HepG2 (cell line): Measurements from ENCODE around the gene ADIPOR2. TPM values are rescaled to one million over a fixed set of nuclear protein-coding genes. Genes with fewer than 3 reads are reported as not detected.

Source experiments
- ARID2 ChIP-seq: sonication (generic); formaldehyde crosslinking; IDR thresholded peaks from 2 replicates; pipeline ENCODE4 v1.8.1; 2022; ENCODE audit warnings: mild to moderate bottlenecking, missing genetic modification reagents, borderline replicate concordance
- BCL6 ChIP-seq: IDR thresholded peaks from 2 replicates; pipeline ENCODE4 v1.6.1; 2016; ENCODE audit warnings: missing genetic modification reagents, missing compliant biosample characterization
- GTF3A ChIP-seq: sonication (generic); formaldehyde crosslinking; conservative IDR thresholded peaks from 2 replicates; pipeline ENCODE4 v1.4.0; 2020; ENCODE audit warnings: mild to moderate bottlenecking, missing genetic modification reagents
- HMGXB3 ChIP-seq: sonication (generic); formaldehyde crosslinking; IDR thresholded peaks from 2 replicates; pipeline ENCODE4 v1.4.0; 2020; ENCODE audit warnings: missing genetic modification reagents, borderline replicate concordance
- LBX2 ChIP-seq: sonication (generic); formaldehyde crosslinking; IDR thresholded peaks from 2 replicates; pipeline ENCODE4 v1.5.0; 2020; ENCODE audit warnings: missing genetic modification reagents, mild to moderate bottlenecking, borderline replicate concordance
- MAF1 ChIP-seq: sonication (generic); formaldehyde crosslinking; IDR thresholded peaks from 2 replicates; pipeline ENCODE4 v1.5.0; 2020; ENCODE audit warnings: missing genetic modification reagents, borderline replicate concordance
- MED1 ChIP-seq: sonication (generic); formaldehyde crosslinking; IDR thresholded peaks from 2 replicates; pipeline ENCODE4 v1.4.0; 2020; ENCODE audit warnings: missing genetic modification reagents
- POLR2G ChIP-seq: fragments of 200-400 bp; formaldehyde crosslinking; IDR thresholded peaks from 2 replicates; pipeline ENCODE4 v1.6.1; 2018; ENCODE audit warnings: mild to moderate bottlenecking, low read depth, low read length, moderate library complexity
- RFX5 ChIP-seq: IDR thresholded peaks from 2 replicates; pipeline ENCODE4 v1.6.1; 2011; ENCODE audit warnings: low read depth, low read length, improper control_type of control experiment
- SAFB2 ChIP-seq: sonication (generic); formaldehyde crosslinking; IDR thresholded peaks from 2 replicates; pipeline ENCODE4 v1.5.1; 2020; ENCODE audit warnings: missing genetic modification reagents, low read depth, mild to moderate bottlenecking, borderline replicate concordance
- TFDP2 ChIP-seq: sonication (generic); formaldehyde crosslinking; IDR thresholded peaks from 2 replicates; pipeline ENCODE4 v1.4.0; 2020; ENCODE audit warnings: missing genetic modification reagents
- ZNF280D ChIP-seq: sonication (generic); formaldehyde crosslinking; IDR thresholded peaks from 2 replicates; pipeline ENCODE4 v1.5.1; 2020; ENCODE audit warnings: mild to moderate bottlenecking, missing genetic modification reagents
- ZNF557 ChIP-seq: sonication (generic); formaldehyde crosslinking; IDR thresholded peaks from 2 replicates; pipeline ENCODE4 v1.4.0; 2020; ENCODE audit warnings: missing genetic modification reagents
- ZNF558 ChIP-seq: sonication (generic); formaldehyde crosslinking; IDR thresholded peaks from 2 replicates; pipeline ENCODE4 v1.9.0; 2022; ENCODE audit warnings: mild to moderate bottlenecking, missing genetic modification reagents, borderline replicate concordance
- ZNF562 ChIP-seq: sonication (generic); formaldehyde crosslinking; IDR thresholded peaks from 2 replicates; pipeline ENCODE4 v1.8.0; 2022; ENCODE audit warnings: missing genetic modification reagents, borderline replicate concordance
- ZNF644 ChIP-seq: IDR thresholded peaks from 2 replicates; pipeline ENCODE4 v1.6.1; 2016; ENCODE audit warnings: low read depth
- ZNF691 ChIP-seq: sonication (generic); formaldehyde crosslinking; IDR thresholded peaks from 2 replicates; pipeline ENCODE4 v1.4.0; 2020; ENCODE audit warnings: missing genetic modification reagents, low read depth, mild to moderate bottlenecking, borderline replicate concordance
- ZNF775 ChIP-seq: sonication (generic); formaldehyde crosslinking; IDR thresholded peaks from 2 replicates; pipeline ENCODE4 v1.4.0; 2020; ENCODE audit warnings: missing genetic modification reagents, mild to moderate bottlenecking, moderate library complexity, borderline replicate concordance
- ZSCAN12 ChIP-seq: sonication (generic); formaldehyde crosslinking; IDR thresholded peaks from 2 replicates; pipeline ENCODE4 v1.9.0; 2021; ENCODE audit warnings: mild to moderate bottlenecking, missing genetic modification reagents
- polyA plus RNA-seq, 8 experiments: library from polyadenylated mRNA; depleted of rRNA in 3 of 8; stranded (reverse) in 7 of 8; unstranded in 1 of 8; fragments of >200 nt; fragmentation: Illumina TruSeq in 4 of 8; extraction: Trizol in 4 of 8; gene quantifications; 2 replicates each; pipeline versions ENCODE4 v1.2.1 to v1.2.3, GENCODE V29; 2011 to 2016; ENCODE audit warnings: low read depth in 4 of 8, missing spikeins in 1 of 8, mixed read lengths in 1 of 8; ENCODE audit not compliant: insufficient read depth in 1 of 8
- total RNA-seq, 5 experiments: library from RNA; depleted of rRNA; stranded (reverse); fragments of >200 nt; fragmentation: Illumina TruSeq; extraction: Trizol; gene quantifications; 2 replicates each; pipeline ENCODE4 v1.2.3, GENCODE V29; 2016; ENCODE audit warnings: low read depth in 1 of 5

ADIPOR2 gene
- total and polyA plus RNA-seq, 2 of the 13 experiments (the other 11 are each of a cell fraction or from before 2014, with no cell fraction given), result 35.2 to 52.2 TPM

GRCh38 chr12:1668833-1669543 is 21.9 kb upstream of the ADIPOR2 start (continued):
- no peak for TF ChIP-seq ZNF775 (CRISPR knock-in tag)
- no peak for TF ChIP-seq ZNF558
- no peak for TF ChIP-seq HMGXB3 (CRISPR knock-in tag)
- peak; percentile 26; the same call in 1 of the 2 replicates for TF ChIP-seq ZNF691 (CRISPR knock-in tag)
- peak; percentile 96 for TF ChIP-seq MED1
- no peak for TF ChIP-seq ZNF280D
- TF ChIP-seq ARID2 (CRISPR knock-in tag), result 0 out of 2 replicates have a peak, but pooled peaks have one; percentile 26
- no peak for TF ChIP-seq GTF3A (CRISPR knock-in tag)
- peak; percentile 36; the same call in 1 of the 2 replicates for TF ChIP-seq POLR2G
- TF ChIP-seq MAF1 (CRISPR knock-in tag), result no peak
- no peak for TF ChIP-seq SAFB2 (CRISPR knock-in tag)
- TF ChIP-seq LBX2, result no peak
- TF ChIP-seq ZNF557, result no peak
- TF ChIP-seq BCL6 (CRISPR knock-in tag), result peak; percentile 99
- no peak for TF ChIP-seq RFX5
- TF ChIP-seq ZNF644 (CRISPR knock-in tag), result 0 out of 2 replicates have a peak, but pooled peaks have one; percentile 17
- no peak for TF ChIP-seq ZNF562
- no peak for TF ChIP-seq TFDP2 (CRISPR knock-in tag)
- no peak for TF ChIP-seq ZSCAN12 (CRISPR knock-in tag)
